Activated CD4-positive, alpha-beta T cell treated with anti-CD3 and anti-CD28 coated beads, Interleukin-2, amount 10 ng/mL, durations not matched to agents 24 days and 14 days (primary cell): ENCODE measurements around the gene RPUSD1. TPM values are rescaled to one million over a fixed set of nuclear protein-coding genes. Genes with fewer than 3 reads are reported as not detected.

ENCODE experiments used
- DNase-seq: peaks from one replicate; pipeline ENCODE4 v3.0.0; 2022
- H3K27ac Mint-ChIP-seq: one replicate; pipeline ENCODE4 v1.8.0; 2022; ENCODE audit warnings: mild to moderate bottlenecking, mixed read lengths
- H3K27me3 Mint-ChIP-seq: one replicate; pipeline ENCODE4 v1.8.0; 2022; ENCODE audit warnings: mixed read lengths
- H3K36me3 Mint-ChIP-seq: one replicate; pipeline ENCODE4 v1.8.0; 2022; ENCODE audit warnings: low read depth, mild to moderate bottlenecking, mixed read lengths
- H3K4me1 Mint-ChIP-seq: one replicate; pipeline ENCODE4 v1.8.0; 2021; ENCODE audit warnings: mixed read lengths
- H3K4me3 Mint-ChIP-seq: one replicate; pipeline ENCODE4 v1.8.0; 2022; ENCODE audit warnings: mild to moderate bottlenecking, moderate library complexity, mixed read lengths
- H3K9me3 Mint-ChIP-seq: one replicate; pipeline ENCODE4 v1.8.0; 2021; ENCODE audit warnings: mixed read lengths
- intact Hi-C: fragments of 100-400 bp; cut with micrococcal nuclease; formaldehyde crosslinking; loops from one replicate; pipeline ENCODE4 v1.15.1; 2023
- total RNA-seq: library from RNA; stranded (reverse); gene quantifications from 2 replicates; pipeline ENCODE4 v1.2.3, GENCODE V29; 2022

The RPUSD1 gene
- total RNA-seq, 1 donor from 2014 or later: 45.0 TPM

DNA sequence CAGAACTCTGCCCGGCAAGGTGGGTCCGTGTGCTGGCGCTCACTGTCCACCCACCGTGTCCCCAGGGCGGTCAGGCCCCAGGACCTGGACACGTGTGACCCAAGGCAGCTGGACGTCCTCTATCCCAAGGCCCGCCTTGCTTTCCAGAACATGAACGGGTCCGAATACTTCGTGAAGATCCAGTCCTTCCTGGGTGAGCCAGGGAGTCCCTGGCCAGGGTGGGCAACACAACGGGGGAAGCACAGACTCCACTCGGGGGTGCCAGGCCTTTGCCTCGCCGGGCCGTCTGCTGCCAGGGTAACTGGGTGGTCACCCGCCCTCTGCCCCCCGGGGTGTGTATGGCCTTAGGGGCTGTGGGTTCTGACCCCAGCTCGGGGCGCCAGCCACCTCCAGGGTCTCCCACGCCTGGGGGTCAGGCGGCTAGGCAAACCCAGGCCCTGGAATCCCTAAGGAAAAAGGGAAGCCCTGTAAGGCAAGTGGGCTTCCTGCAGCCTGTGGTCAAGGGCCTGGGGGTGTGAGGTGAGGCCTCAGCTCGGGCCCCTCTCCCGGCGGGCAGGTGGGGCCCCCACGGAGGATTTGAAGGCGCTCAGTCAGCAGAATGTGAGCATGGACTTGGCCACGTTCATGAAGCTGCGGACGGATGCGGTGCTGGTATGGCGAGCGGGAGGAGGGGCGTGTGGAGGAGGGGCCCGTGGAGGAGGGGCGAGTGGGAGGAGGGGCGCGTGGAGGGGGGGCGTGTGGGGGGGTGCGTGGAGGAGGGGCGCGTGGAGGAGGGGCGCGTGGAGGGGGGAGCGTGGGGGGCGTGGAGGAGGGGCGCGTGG lies 21.2 kb downstream of the RPUSD1 start:
- no peak for DNase-seq
- Mint-ChIP-seq H3K9me3 (no peaks in the 10 kb centered on the region), H3K4me3 (no peak overlapping the region), H3K4me1 (no peaks in the 10 kb centered on the region), H3K27me3 (no peaks in the 10 kb centered on the region), H3K36me3 (no peaks in the 10 kb centered on the region), H3K27ac (no peak overlapping the region)
- intact Hi-C loops: no loop called here

DNA sequence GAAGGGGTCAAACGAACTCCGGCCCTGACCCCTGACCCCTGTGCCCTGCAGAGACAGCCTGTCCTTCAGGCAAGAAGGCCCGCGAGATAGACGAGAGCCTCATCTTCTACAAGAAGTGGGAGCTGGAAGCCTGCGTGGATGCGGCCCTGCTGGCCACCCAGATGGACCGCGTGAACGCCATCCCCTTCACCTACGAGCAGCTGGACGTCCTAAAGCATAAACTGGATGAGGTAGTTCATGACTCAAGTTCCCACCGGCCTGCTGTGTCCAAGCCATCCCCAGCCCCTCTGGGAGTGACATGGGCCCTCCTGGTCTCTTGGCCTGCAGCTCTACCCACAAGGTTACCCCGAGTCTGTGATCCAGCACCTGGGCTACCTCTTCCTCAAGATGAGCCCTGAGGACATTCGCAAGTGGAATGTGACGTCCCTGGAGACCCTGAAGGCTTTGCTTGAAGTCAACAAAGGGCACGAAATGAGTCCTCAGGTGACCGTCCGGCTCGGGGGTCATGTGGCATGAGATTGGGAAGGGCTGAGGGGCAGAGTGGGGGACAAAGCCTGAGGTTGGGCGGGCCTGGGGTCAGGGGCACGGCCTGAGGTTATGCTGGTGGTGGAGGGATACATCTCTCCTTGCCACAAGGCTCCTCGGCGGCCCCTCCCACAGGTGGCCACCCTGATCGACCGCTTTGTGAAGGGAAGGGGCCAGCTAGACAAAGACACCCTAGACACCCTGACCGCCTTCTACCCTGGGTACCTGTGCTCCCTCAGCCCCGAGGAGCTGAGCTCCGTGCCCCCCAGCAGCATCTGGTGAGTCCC lies 22.0 kb downstream of the RPUSD1 start:
- Mint-ChIP-seq H3K4me3 (no peak overlapping the region), H3K36me3 (no peaks in the 10 kb centered on the region)

DNA sequence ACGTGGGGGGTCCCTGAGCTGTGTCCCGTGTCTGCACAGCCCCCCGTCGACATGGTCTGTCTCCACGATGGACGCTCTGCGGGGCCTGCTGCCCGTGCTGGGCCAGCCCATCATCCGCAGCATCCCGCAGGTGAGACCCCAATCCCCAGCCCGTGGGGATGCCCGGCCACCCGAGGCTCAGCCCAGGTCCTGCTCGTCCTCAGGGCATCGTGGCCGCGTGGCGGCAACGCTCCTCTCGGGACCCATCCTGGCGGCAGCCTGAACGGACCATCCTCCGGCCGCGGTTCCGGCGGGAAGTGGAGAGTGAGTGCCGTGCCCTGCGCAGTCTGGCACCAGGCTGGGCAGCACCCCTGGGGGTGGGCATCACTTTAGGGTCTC lies 22.7 kb downstream of the RPUSD1 start:
- no peaks in the 10 kb centered on the region for H3K9me3 Mint-ChIP-seq
- no peak overlapping the region for H3K4me3 Mint-ChIP-seq
- DNase-seq: no peak
- H3K27me3 Mint-ChIP-seq: no peaks in the 10 kb centered on the region
- intact Hi-C loops: no loop called here
- H3K27ac Mint-ChIP-seq: no peak overlapping the region
- no peaks in the 10 kb centered on the region for H3K4me1 Mint-ChIP-seq
- H3K36me3 Mint-ChIP-seq: no peaks in the 10 kb centered on the region

More for the DNA sequence above, 22.0 kb downstream of the RPUSD1 start:
- intact Hi-C loops: no loop called here
- Mint-ChIP-seq H3K4me1 (no peaks in the 10 kb centered on the region), H3K27ac (no peak overlapping the region), H3K9me3 (no peaks in the 10 kb centered on the region), H3K27me3 (no peaks in the 10 kb centered on the region)
- no peak for DNase-seq

DNA sequence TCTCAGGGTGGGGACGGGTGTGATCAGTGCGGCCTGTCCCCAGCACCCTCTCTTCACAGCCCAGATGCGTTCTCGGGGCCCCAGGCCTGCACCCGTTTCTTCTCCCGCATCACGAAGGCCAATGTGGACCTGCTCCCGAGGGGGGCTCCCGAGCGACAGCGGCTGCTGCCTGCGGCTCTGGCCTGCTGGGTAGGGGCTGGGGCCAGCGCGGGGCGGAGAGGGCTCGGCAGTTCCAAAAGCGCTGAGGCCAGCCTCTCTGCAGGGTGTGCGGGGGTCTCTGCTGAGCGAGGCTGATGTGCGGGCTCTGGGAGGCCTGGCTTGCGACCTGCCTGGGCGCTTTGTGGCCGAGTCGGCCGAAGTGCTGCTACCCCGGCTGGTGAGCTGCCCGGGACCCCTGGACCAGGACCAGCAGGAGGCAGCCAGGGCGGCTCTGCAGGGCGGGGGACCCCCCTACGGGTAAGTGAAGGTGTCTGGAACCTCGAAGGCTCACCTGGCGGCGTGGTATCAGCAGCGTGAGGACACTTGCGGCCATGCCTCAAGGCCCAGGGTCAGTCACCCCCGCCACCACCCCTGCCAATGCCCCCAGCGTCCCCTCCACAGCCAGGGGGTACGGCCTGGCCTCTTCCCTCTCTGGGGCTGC lies 23.2 kb downstream of the RPUSD1 start:
- no peak overlapping the region for H3K27ac Mint-ChIP-seq
- H3K4me3 Mint-ChIP-seq: no peak overlapping the region
- no peaks in the 10 kb centered on the region for H3K36me3 Mint-ChIP-seq
- intact Hi-C loops: no loop called here
- no peaks in the 10 kb centered on the region for H3K27me3 Mint-ChIP-seq
- no peaks in the 10 kb centered on the region for H3K9me3 Mint-ChIP-seq
- DNase-seq: no peak
- H3K4me1 Mint-ChIP-seq: no peaks in the 10 kb centered on the region

DNA sequence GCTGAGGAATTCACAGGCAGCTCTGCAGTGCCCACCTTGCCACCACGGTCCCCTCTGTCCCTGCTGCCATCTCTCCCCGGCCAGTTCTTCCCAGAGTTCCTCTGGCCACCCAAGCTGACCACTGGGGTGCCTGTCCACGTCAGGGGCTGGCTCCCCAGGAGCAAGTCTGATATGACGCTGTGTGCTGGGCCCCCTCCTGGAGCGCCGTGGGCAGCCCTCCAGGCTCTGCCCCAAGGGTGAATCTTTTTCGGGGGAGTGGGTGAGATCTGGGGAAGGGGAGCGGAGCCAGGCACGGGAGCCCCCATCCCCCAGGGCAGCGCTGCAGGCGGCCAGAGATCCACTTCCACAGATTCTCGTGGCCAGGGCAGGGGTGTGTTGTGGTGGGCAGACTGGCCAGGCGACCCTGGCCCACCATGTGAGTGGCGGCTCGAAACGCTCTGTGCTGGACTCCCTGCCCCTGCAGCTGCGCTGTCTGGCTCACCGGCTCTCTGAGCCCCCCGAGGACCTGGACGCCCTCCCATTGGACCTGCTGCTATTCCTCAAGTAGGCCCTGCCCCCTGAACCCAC lies 23.9 kb downstream of the RPUSD1 start:
- Mint-ChIP-seq H3K36me3 (no peaks in the 10 kb centered on the region), H3K27ac (no peak overlapping the region), H3K27me3 (no peaks in the 10 kb centered on the region), H3K4me3 (no peak overlapping the region), H3K4me1 (no peaks in the 10 kb centered on the region), H3K9me3 (no peaks in the 10 kb centered on the region)
- intact Hi-C loops: no loop called here
- no peak for DNase-seq

DNA sequence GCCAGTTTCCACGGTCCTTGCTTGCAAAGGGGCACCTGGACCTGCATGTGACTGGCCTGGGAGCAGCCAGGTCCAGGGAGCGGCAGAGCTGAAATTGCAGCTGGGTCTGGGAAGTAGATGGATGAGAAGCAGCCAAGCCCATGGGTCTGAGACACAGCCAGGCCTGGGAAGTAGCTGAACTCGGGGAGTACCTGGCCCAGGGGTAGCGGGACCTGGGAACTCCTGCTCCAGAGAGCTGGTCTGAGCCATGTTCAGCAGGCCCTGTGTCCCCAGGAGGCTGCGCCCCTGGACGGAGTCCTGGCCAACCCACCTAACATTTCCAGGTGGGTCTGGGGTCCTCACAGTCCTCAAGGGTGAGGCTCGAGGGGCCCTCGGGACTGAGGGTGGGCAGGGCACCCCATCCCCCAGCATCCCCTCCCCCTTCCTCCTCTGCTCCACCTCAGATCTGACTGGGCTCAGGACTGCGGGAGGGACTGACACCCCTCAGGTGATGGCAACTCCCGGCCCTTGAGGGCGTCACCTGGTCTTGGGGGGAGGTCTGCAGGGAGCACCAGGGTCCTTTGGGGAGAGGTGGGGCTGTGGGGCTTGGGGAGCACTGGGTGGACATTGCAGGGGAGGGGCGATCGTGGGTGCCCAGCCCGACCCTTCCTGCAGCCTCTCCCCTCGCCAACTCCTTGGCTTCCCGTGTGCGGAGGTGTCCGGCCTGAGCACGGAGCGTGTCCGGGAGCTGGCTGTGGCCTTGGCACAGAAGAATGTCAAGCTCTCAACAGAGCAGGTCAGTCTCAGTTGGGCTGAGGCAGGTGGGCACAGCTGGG lies 24.6 kb downstream of the RPUSD1 start:
- Mint-ChIP-seq H3K4me3 (no peak overlapping the region), H3K9me3 (no peaks in the 10 kb centered on the region), H3K4me1 (no peaks in the 10 kb centered on the region), H3K27me3 (no peaks in the 10 kb centered on the region), H3K27ac (no peak overlapping the region), H3K36me3 (no peaks in the 10 kb centered on the region)
- DNase-seq: no peak
- intact Hi-C loops: no loop called here

DNA sequence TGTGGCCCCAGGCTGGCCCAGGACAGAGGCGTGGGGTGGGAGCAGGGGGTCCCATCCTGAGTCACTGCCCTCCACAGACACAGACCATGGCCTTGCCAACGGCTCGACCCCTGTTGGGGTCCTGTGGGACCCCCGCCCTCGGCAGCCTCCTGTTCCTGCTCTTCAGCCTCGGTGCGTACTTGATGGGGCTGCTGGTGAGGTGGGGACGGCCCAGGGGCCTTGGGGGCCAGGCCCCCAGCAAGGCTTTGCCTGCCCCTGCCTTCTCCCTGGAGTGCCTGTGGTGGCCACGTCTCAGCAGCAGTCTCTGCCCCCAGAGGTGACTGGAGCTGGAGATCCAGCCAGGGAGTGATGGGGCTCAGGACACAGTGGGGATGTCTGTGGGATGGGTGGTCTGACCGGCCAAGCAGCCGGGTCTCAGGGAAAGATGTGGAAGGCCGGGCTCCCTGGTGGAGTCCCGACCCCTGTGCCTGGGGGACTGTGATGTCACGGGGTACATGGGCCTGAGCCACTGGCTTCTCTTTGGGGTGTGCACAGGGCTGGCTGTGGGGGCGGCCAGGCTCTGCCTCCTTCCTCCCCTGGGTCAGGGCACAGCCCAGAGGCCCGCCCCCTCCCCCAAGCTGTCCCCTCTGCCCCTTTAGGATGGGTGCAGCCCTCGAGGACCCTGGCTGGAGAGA lies 25.4 kb downstream of the RPUSD1 start:
- H3K4me3 Mint-ChIP-seq: no peak overlapping the region
- no peaks in the 10 kb centered on the region for H3K9me3 Mint-ChIP-seq
- DNase-seq: no peak
- intact Hi-C loops: no loop called here
- H3K27me3 Mint-ChIP-seq: no peaks in the 10 kb centered on the region
- H3K4me1 Mint-ChIP-seq: no peaks in the 10 kb centered on the region
- H3K27ac Mint-ChIP-seq: no peak overlapping the region
- H3K36me3 Mint-ChIP-seq: no peaks in the 10 kb centered on the region

DNA sequence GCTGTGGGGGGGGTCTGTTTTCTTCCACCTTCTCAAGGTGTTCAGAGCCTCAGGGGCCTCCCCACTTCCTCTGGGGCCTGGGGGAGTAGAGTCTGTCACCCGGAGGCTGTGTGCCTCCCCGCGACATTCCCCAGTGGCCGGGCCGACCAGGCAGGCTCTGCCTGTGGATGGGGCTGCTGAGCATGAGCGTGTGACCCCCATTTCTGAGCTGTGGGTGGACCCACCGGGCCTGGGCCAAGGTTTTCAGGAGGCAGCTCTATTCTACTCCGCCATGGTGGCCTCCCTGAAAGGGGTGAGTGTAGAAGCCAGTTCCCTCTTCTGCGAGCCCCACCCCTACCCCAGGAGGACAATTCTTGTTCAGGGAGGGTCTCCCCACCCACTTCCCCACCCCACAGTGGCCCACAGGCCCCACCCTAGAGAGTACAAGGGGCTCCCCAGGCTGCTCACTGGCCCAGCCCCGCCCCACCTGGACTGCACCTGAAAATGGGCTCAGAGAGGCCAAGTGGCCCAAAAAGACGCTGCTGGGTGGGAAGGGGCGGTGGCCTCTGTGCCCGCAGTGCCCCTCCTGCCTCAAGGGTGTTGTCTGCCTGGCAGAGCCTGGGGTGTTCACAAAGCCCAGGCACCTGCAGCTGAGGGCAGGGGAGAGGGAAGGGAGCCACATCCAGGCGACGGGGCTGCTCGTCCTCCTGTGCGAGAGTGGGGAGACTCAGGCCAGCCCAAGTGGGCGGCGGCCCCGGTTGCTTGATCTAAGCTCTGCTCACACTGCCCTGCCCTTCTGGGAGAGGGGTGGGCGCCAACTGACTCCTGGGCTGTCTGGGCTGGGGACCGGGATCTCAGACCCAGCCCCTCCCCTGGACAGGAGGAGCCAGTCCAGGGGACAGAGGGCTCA lies 26.3 kb downstream of the RPUSD1 start:
- H3K9me3 Mint-ChIP-seq: no peaks in the 10 kb centered on the region
- H3K27ac Mint-ChIP-seq: no peak overlapping the region
- peaks cover 2% of the 10 kb centered on the region for H3K27me3 Mint-ChIP-seq
- no peaks in the 10 kb centered on the region for H3K36me3 Mint-ChIP-seq
- H3K4me1 Mint-ChIP-seq: no peaks in the 10 kb centered on the region
- no peak for DNase-seq
- H3K4me3 Mint-ChIP-seq: no peak overlapping the region
- intact Hi-C loops: no loop called here

DNA sequence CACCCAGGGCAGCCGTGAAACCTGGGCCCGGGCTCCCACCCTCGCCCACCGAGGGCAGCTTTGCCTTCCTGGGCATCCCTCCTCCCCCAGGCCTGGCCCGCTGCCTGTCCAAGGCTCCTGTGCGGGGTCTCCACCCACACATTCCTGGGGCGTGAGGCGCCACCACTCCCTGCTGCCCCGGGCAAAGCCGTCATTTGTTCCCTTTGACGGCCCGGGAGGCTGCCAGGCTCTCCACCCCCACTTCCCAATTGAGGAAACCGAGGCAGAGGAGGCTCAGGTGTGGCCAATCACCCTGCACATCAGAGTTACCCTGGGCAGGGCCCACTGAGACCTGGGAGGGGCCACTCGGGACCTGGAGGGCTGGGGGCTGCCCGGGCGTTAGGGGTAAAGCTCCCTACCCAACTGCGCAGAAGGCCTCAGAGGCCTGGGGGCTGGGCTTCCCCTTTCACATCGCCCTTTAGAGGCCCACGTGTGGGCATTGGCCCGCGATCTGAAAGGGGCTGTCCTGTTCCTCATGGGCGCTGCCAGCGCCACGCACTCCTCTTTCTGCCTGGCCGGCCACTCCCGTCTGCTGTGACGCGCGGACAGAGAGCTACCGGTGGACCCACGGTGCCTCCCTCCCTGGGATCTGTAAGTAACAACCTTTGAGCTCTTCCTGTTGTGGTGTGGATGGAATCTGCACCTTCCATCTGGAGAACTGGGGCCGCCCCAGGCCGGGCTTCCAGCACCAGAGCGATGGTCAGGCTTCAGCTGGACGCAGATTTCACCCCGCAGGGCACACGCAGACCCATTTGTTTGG lies 27.4 kb downstream of the RPUSD1 start, which contains the start of gene MSLN:
MSLN (plus strand) TSS at position 190 of the 799 bp plus-strand sequence. CDS start 1,947 bp downstream, outside the sequence.
- no peaks in the 10 kb centered on the region for H3K9me3 Mint-ChIP-seq
- H3K36me3 Mint-ChIP-seq: no peaks in the 10 kb centered on the region
- DNase-seq: no peak
- intact Hi-C loops: no loop called here
- no peaks in the 10 kb centered on the region for H3K4me1 Mint-ChIP-seq
- no peak within 1 kb of the TSS for H3K27ac Mint-ChIP-seq
- H3K27me3 Mint-ChIP-seq: peaks cover 7% of the 10 kb centered on the region
- H3K4me3 Mint-ChIP-seq: no peak within 1 kb of the TSS

DNA sequence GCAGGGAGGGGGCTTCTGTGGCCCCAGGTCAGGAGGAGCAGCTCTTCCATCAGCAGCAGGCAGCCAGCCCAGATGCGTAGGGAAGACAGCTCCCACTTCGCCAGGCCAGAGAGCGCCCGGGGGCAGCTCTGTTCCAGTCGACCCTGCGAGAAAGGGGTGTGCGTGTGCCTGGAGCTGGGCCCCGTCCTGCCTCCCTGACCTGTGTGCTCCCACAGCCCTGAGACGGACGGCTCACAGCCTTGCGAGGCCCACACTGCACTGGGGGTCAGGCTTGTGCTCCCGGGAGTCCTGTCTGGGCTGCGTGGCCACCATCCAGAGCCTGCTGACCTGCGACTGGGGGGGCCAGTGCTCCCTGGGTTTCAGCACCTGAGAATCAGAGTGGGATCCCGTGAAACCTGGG lies 28.1 kb downstream of the RPUSD1 start:
- no peaks in the 10 kb centered on the region for H3K4me1 Mint-ChIP-seq
- intact Hi-C loops: no loop called here
- no peak overlapping the region for H3K4me3 Mint-ChIP-seq
- H3K9me3 Mint-ChIP-seq: no peaks in the 10 kb centered on the region
- H3K27ac Mint-ChIP-seq: no peak overlapping the region
- H3K27me3 Mint-ChIP-seq: peaks cover 8% of the 10 kb centered on the region
- H3K36me3 Mint-ChIP-seq: no peaks in the 10 kb centered on the region
- DNase-seq: no peak

DNA sequence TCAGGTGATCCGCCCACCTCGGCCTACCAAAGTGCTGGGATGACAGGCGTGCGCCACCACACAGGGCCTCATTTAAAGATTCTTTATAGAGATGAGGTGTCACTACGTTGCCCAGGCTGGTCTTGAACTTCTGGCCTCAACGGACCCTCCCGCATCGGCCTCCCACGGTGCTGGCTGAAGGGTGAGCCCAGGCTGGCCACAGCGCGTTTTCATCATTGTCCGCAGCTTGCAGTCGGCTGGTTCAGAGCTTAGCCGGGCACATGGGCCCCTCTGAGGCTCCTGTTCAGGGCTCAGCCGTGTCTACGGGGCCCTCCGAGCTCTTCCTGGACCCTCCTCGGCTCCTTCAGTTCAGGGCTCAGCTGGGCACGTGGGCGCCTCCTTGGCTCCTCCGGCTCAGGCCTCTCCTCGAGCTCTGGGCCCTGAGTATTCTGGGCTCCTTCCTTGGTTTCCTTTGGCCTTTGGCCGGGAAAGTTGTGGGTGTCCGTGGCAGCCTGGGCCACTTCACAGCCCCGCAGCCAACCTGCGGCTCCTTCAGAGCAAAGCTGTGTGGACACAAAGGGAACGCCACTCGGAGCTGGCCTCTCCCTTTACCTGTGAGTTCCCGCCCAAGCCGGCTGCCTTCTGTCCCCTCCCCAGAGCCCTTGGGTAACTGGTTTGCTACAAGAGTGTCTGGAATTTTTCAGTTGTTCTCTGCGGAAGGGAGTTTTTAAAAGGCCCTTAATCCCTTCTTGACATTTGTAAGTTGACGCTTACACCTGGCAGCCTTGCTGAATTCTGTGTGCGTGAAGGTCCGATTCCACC lies 28.9 kb downstream of the RPUSD1 start:
- DNase-seq: no peak
- intact Hi-C loops: no loop called here
- no peak overlapping the region for H3K27ac Mint-ChIP-seq
- H3K4me1 Mint-ChIP-seq: no peaks in the 10 kb centered on the region
- H3K9me3 Mint-ChIP-seq: no peaks in the 10 kb centered on the region
- no peak overlapping the region for H3K4me3 Mint-ChIP-seq
- H3K27me3 Mint-ChIP-seq: peaks cover 10% of the 10 kb centered on the region
- H3K36me3 Mint-ChIP-seq: no peaks in the 10 kb centered on the region
